Activated T-helper 1 cell treated with Interleukin-2 at 50 U/mL for 16 hours (primary cell): ENCODE data around the gene STX8.

Source experiments
- DNase-seq: peaks from one replicate; pipeline ENCODE4 v3.0.0-alpha.2; 2020; ENCODE audit warnings: low read depth

The STX8 gene

DNA sequence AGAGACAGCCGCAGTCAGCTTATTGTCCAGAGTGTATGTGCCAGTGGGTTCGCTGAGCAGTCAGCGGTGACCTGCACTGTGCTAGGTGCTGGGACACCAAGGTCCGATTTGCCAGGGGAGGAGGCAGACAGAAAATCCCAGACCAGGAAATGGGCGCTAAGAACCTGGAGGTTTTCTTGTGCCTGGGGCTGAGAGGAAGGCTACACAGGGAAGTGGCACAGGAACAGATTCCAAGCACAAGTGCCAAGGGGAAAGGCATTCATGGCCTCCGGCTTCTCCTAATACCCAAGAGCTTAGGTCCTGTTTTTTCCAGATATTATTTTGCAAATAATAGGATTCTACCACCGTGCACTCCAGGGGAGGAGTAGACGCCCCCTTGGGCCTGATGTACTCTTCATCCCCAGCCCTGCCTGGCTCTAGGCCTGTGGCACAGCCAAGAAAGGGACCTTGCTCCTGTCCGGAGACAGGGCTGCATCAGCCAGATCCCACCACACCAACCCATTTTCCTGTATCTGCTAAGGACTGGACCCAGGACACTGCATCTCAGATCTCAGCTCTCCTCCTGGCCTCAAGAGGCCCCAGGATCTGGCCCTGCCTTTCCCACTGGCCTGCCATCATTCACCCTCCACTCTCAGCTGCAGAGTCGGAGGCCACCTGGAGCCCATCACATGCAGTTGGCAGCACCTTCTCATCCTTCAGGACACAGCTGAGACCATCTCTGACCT is 367.1 kb downstream of the STX8 start:
- no peak for DNase-seq

- DNase-seq = no peak
Observed at GRCh38 chr17:9206741-9207332, 368.8 kb downstream of the STX8 start.

DNA sequence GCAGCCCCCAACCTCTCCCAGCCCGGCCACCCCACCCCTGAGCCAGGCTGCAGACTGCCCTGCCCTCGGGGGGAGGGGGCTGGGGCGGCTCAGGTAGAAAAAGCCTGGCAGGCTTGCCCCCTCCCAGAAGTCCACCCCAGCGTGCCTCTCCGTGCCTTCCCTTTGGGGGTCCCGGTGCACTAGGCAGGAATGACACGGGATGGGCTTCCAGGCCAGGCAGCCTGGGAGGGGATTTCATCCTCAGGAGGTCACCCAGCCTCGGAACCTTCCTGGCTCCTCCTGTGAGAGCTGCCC is 369.3 kb downstream of the STX8 start:
- no peak for DNase-seq

DNA sequence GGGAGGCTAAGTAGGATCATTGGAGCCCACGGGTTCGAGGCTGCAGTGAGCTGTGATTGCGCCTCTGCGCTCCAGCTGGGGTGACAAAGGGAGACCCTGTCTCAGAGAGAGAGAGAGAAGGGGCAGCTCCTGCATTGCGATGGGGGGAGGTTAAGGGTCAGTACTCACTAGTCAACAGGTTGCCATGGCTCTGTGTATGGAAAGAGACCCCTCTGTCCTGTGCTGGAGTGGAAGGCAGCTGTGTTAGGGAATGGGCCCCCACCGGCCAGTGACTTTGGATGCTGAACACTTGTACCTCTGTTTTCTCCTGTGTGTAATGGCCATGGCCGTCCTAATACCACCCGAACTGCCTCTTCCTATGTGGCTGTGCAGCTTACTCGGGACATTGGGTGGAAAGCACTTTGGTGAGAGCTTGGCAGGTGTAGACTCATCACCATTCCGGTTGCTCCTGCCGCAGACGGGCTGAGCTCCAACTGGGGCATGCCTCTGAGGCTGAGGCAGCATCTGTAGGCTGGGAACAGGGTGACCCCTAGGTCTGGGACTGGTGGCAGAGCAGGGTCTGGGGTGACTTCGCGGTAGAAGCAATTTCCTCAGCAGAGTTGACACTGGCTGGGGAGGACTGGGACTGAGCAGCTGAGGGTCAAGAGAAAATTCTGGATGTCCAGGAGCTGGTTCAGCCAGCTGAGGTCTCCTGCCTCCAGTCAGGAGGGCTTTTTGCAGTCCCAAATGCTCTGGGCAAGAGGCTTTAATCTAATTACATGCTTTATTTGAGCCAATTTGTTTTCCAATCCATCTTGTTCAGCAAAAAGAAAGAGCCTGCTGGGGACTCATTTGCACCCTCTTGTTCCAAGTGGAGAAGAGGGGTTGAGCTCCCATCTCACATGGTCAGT is 369.9 kb downstream of the STX8 start:
- no peak for DNase-seq

DNA sequence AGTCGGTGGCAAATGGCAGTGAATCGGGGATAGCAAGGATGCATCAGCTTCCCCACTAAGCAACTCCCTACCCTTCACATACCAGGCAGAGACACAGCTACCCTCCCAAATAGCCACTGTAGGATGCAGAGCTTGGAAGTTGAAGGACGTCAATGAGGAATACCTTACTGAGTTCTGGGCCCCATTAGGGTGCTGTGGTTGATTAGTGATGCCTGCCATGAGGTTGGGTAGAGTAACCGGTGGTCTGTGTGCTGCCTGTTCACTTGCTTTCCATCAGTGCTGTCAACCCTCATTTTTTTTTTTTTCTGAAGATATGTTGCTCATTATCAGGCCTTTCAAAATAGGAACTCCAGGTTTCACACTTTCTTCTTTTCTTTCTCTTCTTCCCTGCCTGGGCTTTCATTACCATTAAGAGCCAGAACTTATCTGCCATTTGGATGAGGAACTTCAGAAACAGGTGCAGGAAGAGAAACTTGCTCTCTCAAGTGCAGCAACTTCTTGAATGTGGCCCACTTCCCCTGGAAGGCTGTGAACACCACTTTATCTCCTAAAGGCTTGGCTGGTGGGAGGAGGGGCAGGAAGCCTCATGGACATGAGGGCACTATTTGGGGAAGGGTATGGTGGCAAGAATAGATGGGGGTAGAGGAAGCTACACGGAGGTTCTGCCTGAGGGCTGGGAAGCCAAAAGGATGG is 370.8 kb downstream of the STX8 start:
- no peak for DNase-seq

GRCh38 chr17:9203771-9204425 is 371.7 kb downstream of the STX8 start:
- DNase-seq = no peak

DNA sequence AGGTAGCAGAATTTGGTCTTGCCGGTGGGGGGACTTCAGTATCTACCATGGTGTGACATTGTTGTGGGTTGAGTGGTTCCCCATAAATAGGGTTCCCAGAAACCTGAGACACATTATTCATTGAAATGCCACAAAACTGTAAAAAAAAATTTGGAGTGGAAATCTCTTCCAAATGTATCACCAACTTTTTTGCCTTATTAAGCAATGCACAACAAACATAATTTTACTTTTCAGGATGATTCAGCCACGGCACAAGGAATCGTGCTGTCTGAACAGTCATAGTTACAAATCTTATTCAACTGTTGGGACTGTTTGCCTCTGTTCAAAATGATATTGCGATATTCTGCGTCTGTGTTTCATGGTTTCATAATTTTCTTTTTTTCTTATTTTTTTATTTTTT is 373.1 kb downstream of the STX8 start:
- no peak for DNase-seq

- DNase-seq = no peak
Observed at GRCh38 chr17:9200699-9201359, 374.8 kb downstream of the STX8 start.
